ENCODE measurements around the gene PPP2R2D.

Gene PPP2R2D

DNA sequence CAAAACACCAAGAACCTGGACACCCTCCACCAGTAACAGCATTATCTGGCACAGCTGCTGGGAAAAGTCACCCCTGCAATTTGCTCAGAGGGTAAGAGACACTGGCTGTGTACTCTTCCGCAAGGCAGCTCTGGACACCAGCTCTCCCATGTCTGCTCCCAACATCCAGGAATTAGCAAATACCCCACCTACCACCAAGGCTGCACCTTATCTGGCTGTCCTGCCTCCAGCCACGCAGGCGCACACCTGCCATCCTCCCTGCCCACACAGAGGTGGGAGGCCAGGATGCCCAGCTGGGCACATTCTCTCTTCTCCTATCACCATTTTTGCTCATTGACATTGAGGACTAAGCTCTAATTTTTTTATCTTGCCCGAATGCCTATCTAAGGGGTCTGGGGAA is 101.2 kb downstream of the PPP2R2D start:
- in situ Hi-C loops (cut with MboI; ENCODE audit: low sequenced_read_pairs) = no loop called here
- DNase-seq (ENCODE audit: low spot score in 2 of 2) = no peak
- Histone ChIP-seq H3K4me1 (peaks cover 12% of the 10 kb centered on the region), H3K9me3 (no peaks in the 10 kb centered on the region), H3K27me3 (ENCODE audit: low read depth) (no peaks in the 10 kb centered on the region), H3K36me3 (replicated peaks) (no peaks in the 10 kb centered on the region), H3K4me3 (no peak overlapping the region)

DNA sequence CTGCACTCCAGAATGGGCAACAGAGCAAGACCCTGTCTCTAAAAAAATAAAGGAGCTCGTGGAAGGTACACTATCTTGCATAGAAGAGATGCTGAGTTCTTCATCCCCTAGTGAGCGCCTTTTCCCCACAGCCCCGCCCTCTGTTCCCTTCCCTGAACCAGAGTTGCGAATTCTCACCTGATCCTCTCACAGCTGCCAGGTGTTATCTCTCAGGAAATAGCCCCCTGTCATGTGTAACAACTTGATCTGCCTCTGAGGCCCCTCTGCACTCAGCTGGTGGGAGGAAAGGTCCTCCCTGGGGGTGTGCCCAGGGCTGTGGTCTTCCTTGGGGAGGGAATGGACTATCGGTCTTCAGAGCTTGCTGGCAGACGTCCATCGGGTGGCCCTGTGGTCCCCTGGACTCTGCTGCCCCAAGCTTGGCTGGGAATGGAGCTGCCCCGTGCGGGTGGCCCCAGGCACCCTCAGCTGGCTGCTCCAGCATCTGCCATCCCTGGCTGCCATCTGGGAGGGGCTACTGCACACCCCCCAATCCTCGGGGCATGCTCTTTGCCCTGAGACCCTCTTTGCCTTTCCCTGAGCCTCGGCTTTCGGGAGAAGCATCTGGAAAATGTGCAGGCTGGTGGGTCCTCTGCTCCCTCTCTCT is 102.6 kb downstream of the PPP2R2D start:
- in situ Hi-C loops (cut with MboI; ENCODE audit: low sequenced_read_pairs) = no loop called here
- Histone ChIP-seq H3K4me1 (no peaks in the 10 kb centered on the region), H3K4me3 (no peak overlapping the region), H3K36me3 (replicated peaks) (no peaks in the 10 kb centered on the region), H3K9me3 (no peaks in the 10 kb centered on the region), H3K27me3 (ENCODE audit: low read depth) (no peaks in the 10 kb centered on the region)
- DNase-seq (ENCODE audit: low spot score in 2 of 2) = no peak

DNA sequence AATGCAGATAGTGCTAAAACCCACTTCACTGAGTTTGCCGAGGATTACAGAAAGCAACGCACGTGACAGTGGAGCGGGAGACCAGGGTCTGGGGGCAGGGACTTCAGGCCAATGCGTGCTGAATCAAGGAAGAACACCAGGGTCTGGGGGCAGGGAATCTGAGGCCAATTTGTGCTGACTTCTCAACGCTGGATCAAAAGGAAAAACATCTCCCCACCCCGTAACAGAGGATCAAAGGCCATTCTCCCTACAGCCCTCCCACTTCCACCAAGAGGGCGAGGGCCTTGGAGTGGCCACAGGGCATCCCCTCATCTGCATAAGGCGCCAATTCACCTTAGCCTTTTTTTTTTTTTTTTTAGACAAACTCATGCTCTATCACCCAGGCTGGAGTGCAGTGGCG is 103.2 kb downstream of the PPP2R2D start:
- Histone ChIP-seq H3K36me3 (replicated peaks) (no peaks in the 10 kb centered on the region), H3K27me3 (ENCODE audit: low read depth) (no peaks in the 10 kb centered on the region), H3K4me1 (no peaks in the 10 kb centered on the region), H3K9me3 (no peaks in the 10 kb centered on the region), H3K4me3 (no peak overlapping the region)
- DNase-seq (ENCODE audit: low spot score in 2 of 2) = no peak
- in situ Hi-C loops (cut with MboI; ENCODE audit: low sequenced_read_pairs) = no loop called here

- peaks cover under 1% of the 10 kb centered on the region; the same call in 1 of the 2 replicates for H3K27me3 ChIP-seq (ENCODE audit: low read depth)
- H3K36me3 ChIP-seq (replicated peaks) = no peaks in the 10 kb centered on the region
- in situ Hi-C loops (cut with MboI; ENCODE audit: low sequenced_read_pairs) = no loop called here
- H3K9me3 ChIP-seq = no peaks in the 10 kb centered on the region
- H3K4me1 ChIP-seq = no peaks in the 10 kb centered on the region
- H3K4me3 ChIP-seq = no peak overlapping the region
- no peak for DNase-seq (ENCODE audit: low spot score in 2 of 2)
These were observed 104.3 kb downstream of the PPP2R2D start for GRCh38 chr10:132005147-132005546.

- Histone ChIP-seq H3K9me3 (no peaks in the 10 kb centered on the region), H3K4me3 (no peak overlapping the region), H3K36me3 (replicated peaks) (no peaks in the 10 kb centered on the region), H3K27me3 (ENCODE audit: low read depth) (peaks cover 3% of the 10 kb centered on the region; the same call in 1 of the 2 replicates), H3K4me1 (no peaks in the 10 kb centered on the region)
- in situ Hi-C loops (cut with MboI; ENCODE audit: low sequenced_read_pairs) = no loop called here
- no peak for DNase-seq (ENCODE audit: low spot score in 2 of 2)
These were observed 106.2 kb downstream of the PPP2R2D start for GRCh38 chr10:132006966-132007365.

DNA sequence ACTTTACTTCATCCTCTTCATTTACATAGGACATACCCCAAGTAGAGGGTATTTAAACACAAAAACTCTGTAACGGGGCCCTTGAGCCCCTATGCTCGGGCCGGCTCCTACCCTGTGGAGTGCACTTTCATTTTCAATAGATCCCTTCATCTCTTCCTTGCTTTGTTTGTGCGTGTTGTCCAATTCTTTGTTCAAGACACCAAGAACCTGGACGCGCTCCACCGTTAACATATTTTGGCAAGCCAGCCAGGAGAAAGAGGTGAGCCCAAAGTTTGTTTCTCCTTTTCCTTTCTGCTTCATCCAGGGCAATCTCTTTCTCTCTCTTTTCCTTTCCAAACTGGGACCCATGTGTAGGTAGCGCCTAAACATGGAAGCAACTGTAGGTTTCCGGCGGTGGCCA is 106.9 kb downstream of the PPP2R2D start:
- Histone ChIP-seq H3K4me1 (no peaks in the 10 kb centered on the region), H3K27me3 (ENCODE audit: low read depth) (peaks cover 3% of the 10 kb centered on the region), H3K4me3 (no peak overlapping the region), H3K36me3 (replicated peaks) (no peaks in the 10 kb centered on the region), H3K9me3 (no peaks in the 10 kb centered on the region)
- no peak for DNase-seq (ENCODE audit: low spot score in 2 of 2)
- in situ Hi-C loops (cut with MboI; ENCODE audit: low sequenced_read_pairs) = no loop called here
